ENCODE measurements around the gene PPP1R16B.

GRCh38 chr20:38915355-38915754 lies 109.9 kb downstream of the PPP1R16B start:
- no peak for TF ChIP-seq CTCF (IDR thresholded peaks at IDR 0.05)
- TF ChIP-seq POLR2A (IDR thresholded peaks at IDR 0.05), result no peak

All from body of pancreas (tissue), 4 donors.